Panc1 (cell line): Measurements from ENCODE around the gene PALS1. TPM values are rescaled to one million over a fixed set of nuclear protein-coding genes. Genes with fewer than 3 reads are reported as not detected.
A peak's percentile ranks its signal among the peaks of the same experiment; 100 is the strongest.

ENCODE experiments used
- ATAC-seq: fragments of 200-7000 bp; cut with Tn5 transposase; 2 replicates; pipeline ENCODE4 v1.9.1; 2020; ENCODE audit warnings: mild to moderate bottlenecking, moderate library complexity
- BruUV-seq: library from RNA; stranded (reverse); fragments of 400-500 nt; replicated peaks from 2 replicates; lab custom pipeline; 2021; lab: Mats Ljungman, UMichigan
- CTCF ChIA-PET: fragments of 300-600 bp; sonication (Branson Sonifier 250); formaldehyde crosslinking; loops from one replicate; lab custom pipeline; 2022; ENCODE audit warnings: antibody characterized with exemption; lab: Charles Lee
- POLR2A ChIA-PET: fragments of 300-600 bp; sonication (Branson Sonifier 250); formaldehyde crosslinking; loops from one replicate; lab custom pipeline; 2022; ENCODE audit warnings: antibody characterized with exemption; lab: Charles Lee
- DNase-seq: peaks from one replicate; pipeline ENCODE4 v3.0.0-alpha.2; 2010; ENCODE audit warnings: low read depth, low spot score
- H3K27ac ChIP-seq: 2 replicates; pipeline ENCODE4 v1.5.1; 2011; ENCODE audit warnings: mild to moderate bottlenecking, low read length, inconsistent platforms
- H3K27me3 ChIP-seq: fragments of 200-500 bp; sonication (Bioruptor generic); 2 replicates; pipeline ENCODE4 v1.6.0; 2014; ENCODE audit warnings: low read length, inconsistent platforms; ENCODE audit not compliant: control insufficient read depth, insufficient read depth
- H3K36me3 ChIP-seq: fragments of 200-500 bp; sonication (Bioruptor generic); 2 replicates; pipeline ENCODE4 v1.5.1; 2014; ENCODE audit warnings: inconsistent platforms, mild to moderate bottlenecking, low read length, moderate library complexity; ENCODE audit not compliant: control insufficient read depth, insufficient read depth
- H3K4me1 ChIP-seq: 2 replicates; pipeline ENCODE4 v1.5.1; 2011; ENCODE audit warnings: inconsistent platforms, mild to moderate bottlenecking, low read length, moderate library complexity; ENCODE audit not compliant: control insufficient read depth, insufficient read depth
- H3K4me3 ChIP-seq, 2 experiments: 2 replicates each; pipeline ENCODE4 v1.5.1; 2011 to 2012; ENCODE audit warnings: low read depth in 2 of 2, low read length in 2 of 2, mild to moderate bottlenecking in 2 of 2, inconsistent platforms in 1 of 2, moderate library complexity in 1 of 2
- H3K9me3 ChIP-seq: fragments of 200-500 bp; sonication (Bioruptor generic); 2 replicates; pipeline ENCODE4 v1.5.1; 2014; ENCODE audit warnings: low read depth, mild to moderate bottlenecking, inconsistent platforms, low read length, moderate library complexity; ENCODE audit not compliant: control insufficient read depth, insufficient read depth
- CTCF ChIP-seq: fragments of 450-650 bp; IDR thresholded peaks from 2 replicates; pipeline ENCODE4 v1.5.1; 2017; ENCODE audit warnings: mild to moderate bottlenecking
- POLR2AphosphoS5 ChIP-seq: IDR thresholded peaks from 2 replicates; pipeline ENCODE4 v1.6.1; 2012; ENCODE audit warnings: mild to moderate bottlenecking, low read depth, low read length, moderate library complexity
- REST ChIP-seq, 2 experiments: IDR thresholded peaks; 2 replicates each; pipeline ENCODE4 v1.6.1; 2011 to 2012; ENCODE audit warnings: low read depth in 2 of 2, control low read depth in 1 of 2, low read length in 1 of 2, mild to moderate bottlenecking in 1 of 2, moderate library complexity in 1 of 2; ENCODE audit not compliant: insufficient read depth in 1 of 2
- SIN3A ChIP-seq: IDR thresholded peaks from 2 replicates; pipeline ENCODE4 v1.6.1; 2012; ENCODE audit warnings: low read depth, mild to moderate bottlenecking, low read length, moderate library complexity, borderline replicate concordance; ENCODE audit not compliant: insufficient read depth
- TCF7L2 ChIP-seq: IDR thresholded peaks from 2 replicates; pipeline ENCODE4 v1.6.1; 2011; ENCODE audit warnings: mild to moderate bottlenecking, low read depth, low read length, inconsistent platforms
- in situ Hi-C: cut with HindIII; loops from 2 replicates; pipeline ENCODE4 v1.10.0; 2016; ENCODE audit warnings: low sequenced_read_pairs, low pct_unique_long_range_greater_than_20kb
- intact Hi-C: fragments of 100-400 bp; cut with micrococcal nuclease; formaldehyde crosslinking; loops from one replicate; pipeline ENCODE4 v1.10.0; 2022; ENCODE audit not compliant: unreplicated experiment
- total RNA-seq: library from RNA; stranded (reverse); gene quantifications from one replicate; pipeline ENCODE4 v1.2.1, GENCODE V29; 2021; ENCODE audit not compliant: unreplicated experiment

The PALS1 gene
- total RNA-seq, 1 experiment from 2014 or later = 52.6 TPM

GRCh38 chr14:67232621-67233020 is 8.6 kb upstream of the PALS1 start:
- ChIA-PET POLR2A (no interaction called here), CTCF (no interaction called here)
- no peaks in the 10 kb centered on the region for H3K9me3 ChIP-seq
- H3K4me3 ChIP-seq = no peak overlapping the region
- DNase-seq = no peak
- H3K36me3 ChIP-seq = no peaks in the 10 kb centered on the region
- intact Hi-C loops = loop anchor here (5.0 to 10.0 kb wide), 2 partner anchors 52 to 65 kb away; no protein-coding TSS in a partner anchor
- peaks cover 24% of the 10 kb centered on the region for H3K4me1 ChIP-seq
- peak overlapping the region; percentile 85; the same call in 1 of the 2 replicates for H3K27ac ChIP-seq
- ATAC-seq = no peak
- in situ Hi-C loops = no loop called here
- no TSS peak for BruUV-seq
- H3K27me3 ChIP-seq = no peaks in the 10 kb centered on the region
- no peak for TF ChIP-seq SIN3A

GRCh38 chr14:67237591-67237990 is 3.6 kb upstream of the PALS1 start:
- no peak overlapping the region for H3K4me3 ChIP-seq

More at GRCh38 chr14:67237591-67237990, 3.6 kb upstream of the PALS1 start:
- Histone ChIP-seq H3K9me3 (no peaks in the 10 kb centered on the region), H3K36me3 (no peaks in the 10 kb centered on the region; the same call in 1 of the 2 replicates), H3K4me1 (peaks cover 22% of the 10 kb centered on the region), H3K27ac (peak overlapping the region; percentile 96), H3K27me3 (no peaks in the 10 kb centered on the region)
- DNase-seq (no peak), ATAC-seq (no peak)
- TF ChIP-seq REST (IDR thresholded peaks at IDR 0.05; ENCODE audit: insufficient read depth in 1 of 2, low read depth in 2 of 2, low read length in 1 of 2) (no peak), CTCF (no peak), SIN3A (no peak), TCF7L2 (no peak), POLR2AphosphoS5 (no peak)
- ChIA-PET CTCF (interaction anchor here (0.7 kb wide), 1 partner anchor 71 kb away, joined by 3 read pairs; no protein-coding TSS in a partner anchor), POLR2A (interaction anchor here (0.7 kb wide), 1 partner anchor 1747 kb away, joined by 8 read pairs; no protein-coding TSS in a partner anchor)
- in situ Hi-C loops = no loop called here
- intact Hi-C loops = loop anchor here (10.0 kb wide), 1 partner anchor 47 kb away; no protein-coding TSS in a partner anchor
- BruUV-seq = no TSS peak
